NCI-H524 treated with DMSO at 0.1 percent for 48 hours (cell line): ENCODE measurements around the gene ARFGEF2.
A peak's percentile ranks its signal among the peaks of the same experiment; 100 is the strongest.

Source experiments
- DNase-seq: peaks from one replicate; lab custom pipeline; 2025; lab: John Stamatoyannopoulos, UW

The ARFGEF2 gene

DNA sequence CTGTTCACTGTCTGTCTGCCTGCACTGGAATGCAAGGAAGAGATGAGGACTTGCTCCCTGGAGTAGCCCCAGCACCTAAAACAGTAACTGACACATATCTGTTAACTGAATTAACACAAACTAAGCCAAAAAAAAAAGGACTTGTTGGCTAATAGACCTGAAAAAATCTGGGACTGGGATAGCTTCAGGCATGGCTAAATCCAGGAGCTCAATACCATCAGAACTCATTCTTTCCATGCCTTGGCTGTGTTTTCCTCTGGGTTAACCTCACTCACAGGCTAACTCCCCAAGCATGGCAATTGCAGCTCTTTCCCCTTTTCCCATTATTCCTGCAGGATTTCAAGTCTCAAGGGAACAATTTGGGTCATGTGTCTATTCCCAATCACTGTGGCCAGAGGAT lies 21.6 kb upstream of the ARFGEF2 start:
- no peak for DNase-seq

DNA sequence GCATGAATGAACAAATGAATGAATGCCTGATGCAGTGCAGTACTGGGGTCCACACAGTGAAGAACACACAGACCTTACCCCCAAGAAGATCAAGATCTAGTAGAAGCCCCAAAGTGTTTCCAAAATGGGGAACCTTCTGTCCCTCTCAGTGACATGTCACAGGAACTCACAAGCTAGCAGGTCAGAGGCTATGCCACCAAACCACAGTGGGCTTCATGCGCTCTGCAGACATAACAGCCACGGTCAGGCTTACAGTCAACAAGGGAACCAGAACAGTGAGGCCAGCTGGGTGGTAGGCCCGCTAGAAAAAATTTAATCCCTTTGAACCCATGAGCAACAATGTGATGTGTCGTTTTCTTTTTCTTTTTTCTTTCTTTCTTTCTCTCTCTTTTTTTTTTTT lies 20.2 kb upstream of the ARFGEF2 start:
- DNase-seq, result no peak

DNA sequence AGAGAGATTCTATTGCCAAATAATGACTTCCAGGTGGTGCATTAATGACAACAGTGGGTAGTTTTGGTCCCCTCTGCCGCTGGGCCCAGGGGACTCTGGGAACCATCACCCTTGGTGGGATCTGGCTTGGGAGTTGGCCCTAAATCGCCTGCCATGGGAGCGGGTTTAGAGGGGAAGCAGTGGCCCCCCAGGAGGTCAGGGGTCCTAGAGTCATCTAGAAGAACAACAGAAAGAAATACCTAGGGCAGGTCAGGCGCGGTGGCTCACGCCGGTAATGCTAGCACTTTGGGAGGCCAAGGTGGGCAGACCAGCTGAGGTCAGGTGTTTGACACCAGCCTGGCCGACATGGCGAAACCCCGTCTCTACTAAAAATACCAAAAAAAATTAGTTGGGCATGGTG lies 17.8 kb upstream of the ARFGEF2 start:
- no peak for DNase-seq

DNA sequence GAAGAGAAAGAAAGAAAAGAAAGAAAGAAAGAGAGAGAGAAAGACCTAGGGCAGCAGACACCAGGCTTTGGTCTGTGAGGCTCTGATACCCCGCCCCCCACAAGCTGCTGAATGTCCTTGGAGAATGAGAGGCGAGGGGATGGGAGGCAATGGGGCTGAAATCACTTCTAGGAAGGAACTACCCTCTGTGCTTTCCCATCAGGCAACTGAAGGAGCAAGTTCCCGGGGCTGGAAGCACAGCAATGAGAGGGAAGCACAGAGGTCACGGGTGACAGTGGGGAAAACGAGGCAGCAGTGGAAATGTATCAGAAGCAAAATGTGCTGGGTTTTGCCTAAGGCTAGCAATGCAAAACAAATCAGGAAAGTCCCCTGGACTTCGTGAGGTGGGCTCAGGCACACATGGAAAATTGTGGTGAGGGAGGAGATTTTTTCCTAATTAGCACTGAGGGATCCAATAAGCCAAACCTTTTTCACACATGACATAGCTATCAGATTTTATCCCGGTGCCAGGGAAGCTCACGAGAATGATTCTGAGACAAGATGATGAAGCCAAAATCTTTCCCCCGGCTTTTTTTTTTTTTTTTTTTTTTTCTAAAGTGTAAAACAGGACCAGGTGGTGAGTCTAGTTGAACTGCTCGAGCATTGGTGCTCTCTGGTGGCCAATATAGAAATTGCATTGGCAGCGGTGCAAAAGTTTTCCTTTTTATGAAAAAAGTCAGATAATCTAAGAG lies 16.8 kb upstream of the ARFGEF2 start:
- peak; percentile 24 for DNase-seq

DNA sequence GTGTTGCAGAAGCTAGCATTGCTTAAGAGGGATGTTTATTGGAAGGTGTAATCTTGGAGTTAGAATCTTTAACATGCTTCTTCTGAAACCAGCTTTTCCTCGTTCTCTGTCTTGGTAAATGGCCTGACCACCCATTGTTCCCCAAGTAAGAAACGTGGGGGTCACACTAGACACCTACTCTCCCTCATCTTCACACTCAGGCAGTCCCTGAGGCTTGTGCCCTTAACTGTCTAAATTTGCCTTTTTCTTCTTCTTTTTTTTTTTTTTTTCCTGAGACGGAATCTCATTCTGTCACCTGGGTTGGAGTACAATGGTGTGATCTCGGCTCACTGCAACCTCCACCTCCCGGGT lies 16.2 kb upstream of the ARFGEF2 start:
- no peak for DNase-seq

DNA sequence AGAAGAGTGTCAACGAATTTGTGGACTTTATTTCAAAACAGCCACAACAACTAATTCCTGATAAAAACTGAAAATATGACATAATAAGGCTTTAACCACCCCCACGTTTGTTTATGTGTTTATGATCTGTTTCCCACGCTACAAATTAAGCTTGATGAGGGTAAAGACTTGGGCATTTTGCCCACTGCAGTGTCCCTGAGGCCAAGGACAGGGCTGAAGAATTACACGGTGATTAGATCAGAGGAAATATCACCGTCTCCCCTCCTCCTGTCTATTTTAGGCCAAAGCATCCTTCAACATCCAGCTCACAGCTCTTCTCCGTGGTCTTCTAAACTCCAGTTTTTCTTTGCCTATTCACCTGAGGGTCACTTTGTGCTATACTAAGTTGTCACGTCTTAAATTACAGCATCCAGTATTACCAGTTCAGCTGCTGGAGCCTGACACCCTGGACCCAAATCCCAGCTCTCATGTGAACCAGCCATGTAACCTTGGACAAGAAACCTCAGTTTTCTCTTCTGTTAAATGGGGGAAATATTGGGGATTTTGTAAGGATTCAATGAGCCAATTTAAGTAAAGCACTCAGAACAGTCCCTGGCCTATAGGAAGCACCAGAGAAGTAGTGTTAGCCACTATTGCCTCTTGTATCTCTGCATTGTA lies 15.2 kb upstream of the ARFGEF2 start:
- no peak for DNase-seq

DNA sequence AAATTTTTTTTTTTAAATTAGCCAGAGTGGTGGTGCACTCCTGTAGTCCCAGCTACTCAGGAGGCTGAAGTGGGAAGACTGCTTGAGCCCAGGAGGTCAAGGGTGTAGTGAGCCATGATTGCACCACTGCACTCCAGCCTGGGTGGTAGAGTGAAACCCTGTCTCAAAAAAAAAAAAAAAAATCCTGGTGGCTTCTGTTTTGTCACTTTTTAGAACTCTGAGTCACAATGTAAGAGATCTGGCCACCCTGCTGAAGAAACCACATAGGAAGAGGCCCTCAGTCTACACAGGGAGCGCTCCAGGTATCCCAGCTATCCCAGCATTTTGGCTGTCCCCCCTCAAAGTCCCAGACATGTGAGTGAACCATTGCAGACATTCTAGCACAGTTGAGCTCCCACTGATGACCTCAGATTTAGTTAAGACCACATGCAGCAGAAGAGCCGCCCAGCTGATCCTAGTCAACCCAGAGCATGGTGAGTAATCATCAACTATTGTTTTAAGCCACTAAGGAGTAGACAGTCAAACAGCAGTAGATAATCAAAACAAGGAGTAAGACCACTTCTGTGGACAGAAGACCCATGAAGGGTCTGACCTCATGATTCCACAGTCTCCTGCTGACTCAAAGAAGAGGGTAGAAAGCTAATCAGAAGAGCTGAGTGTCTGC lies 12.7 kb upstream of the ARFGEF2 start:
- no peak for DNase-seq

DNA sequence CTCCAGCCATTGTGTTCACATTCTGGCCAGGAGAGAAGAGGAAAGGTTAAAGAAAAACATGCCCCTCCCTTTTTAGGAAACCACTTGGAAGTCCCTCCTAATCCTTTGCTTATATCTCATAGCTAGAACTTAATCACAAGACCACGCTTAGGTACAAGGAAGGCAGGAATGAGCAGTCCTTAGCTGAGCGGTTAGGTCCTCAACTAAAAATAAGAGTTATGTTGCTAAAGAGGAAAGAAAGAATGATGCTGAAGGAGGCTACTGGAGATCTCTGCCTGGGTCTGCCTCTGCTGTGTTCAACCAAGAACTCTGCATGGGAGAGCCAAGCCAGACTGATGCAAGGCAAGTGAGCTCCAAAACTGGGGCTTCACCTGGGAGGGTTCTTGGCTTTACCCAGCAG lies 11.6 kb upstream of the ARFGEF2 start:
- no peak for DNase-seq

DNA sequence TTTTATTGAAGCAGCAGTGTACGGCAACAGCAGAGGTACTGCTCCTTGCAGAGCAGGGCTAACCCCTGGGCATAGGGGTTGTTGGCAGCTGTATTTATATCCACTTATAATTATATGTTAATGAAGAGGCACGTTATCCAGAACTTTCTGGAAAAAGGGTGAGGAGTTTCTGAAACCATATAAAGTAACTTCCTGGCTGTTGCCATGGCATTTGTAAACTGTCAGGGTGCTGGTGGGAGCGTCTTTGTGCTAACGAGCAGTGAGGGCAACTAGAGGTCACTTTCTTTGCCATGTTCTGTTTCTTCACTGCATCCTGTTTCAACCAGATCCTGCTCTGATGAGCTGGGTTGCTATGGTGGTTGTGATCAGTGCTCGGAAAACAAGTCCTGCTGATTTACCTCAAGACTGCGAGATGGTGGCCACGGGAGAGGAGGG lies 11.1 kb upstream of the ARFGEF2 start:
- DNase-seq, result no peak

DNA sequence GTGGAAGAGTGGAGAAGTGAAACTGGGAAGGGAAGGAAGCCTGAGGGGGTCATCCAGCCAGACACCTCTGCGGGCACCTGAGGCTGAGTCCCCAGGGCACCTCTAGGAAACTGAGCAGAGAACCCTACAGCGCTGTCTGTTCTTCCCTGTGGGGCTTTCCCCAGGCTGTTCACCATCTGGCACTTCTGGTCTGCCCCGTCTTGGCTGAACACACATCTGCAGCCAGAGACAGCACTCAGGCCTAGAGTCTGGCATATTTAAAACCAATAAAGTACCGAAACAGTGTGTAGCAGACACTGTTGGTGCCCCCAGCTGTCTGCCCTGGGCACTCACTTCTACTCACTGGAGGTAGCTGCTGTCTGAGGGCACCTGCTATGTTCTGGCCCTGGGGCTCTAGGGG lies 9.4 kb upstream of the ARFGEF2 start:
- peak; percentile 98 for DNase-seq

DNA sequence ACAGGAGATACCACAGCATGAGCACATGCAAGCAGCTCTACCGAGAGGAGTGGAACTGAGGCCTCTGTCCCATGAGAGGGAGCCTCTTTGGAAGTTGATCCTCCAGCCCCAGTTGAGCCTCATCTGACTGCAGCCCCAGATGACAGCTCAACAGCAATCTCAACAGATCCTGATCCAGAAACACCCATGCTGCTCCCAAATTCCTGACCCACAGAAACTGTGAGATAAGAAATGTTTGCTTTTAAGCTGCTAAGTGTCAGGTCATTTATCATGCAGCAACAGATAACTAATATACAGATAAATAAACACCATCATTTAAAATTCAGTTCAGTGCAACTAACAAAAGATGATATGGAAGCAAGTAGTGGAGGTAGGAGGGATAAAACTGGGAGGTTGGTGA lies 4.8 kb upstream of the ARFGEF2 start:
- DNase-seq, result no peak

DNA sequence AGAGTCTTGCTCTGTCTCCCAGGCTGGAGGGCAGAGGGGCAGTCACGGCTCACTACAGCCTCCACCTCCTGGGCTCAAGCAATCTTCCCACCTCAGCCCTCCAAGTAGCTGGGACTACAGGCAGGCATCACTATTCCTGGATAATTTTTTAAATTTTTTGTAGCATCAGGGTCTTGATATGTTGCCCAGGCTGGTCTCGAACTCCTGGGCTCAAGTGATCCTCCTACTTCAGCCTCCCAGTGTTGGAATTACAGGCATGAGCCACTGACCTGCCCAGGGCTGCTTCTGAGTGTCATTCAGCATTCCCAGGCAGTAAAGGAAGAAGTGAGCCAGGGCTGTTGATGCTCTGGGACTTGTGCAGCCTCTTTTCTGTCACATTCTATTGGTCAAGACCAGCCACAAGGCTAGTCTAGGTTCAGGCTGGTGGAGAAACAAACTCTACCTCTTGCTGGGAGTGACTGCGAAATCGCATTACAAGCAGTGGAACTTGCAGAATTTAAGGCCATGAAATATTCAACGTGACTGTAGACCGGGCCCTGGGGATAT lies 2.1 kb upstream of the ARFGEF2 start:
- no peak for DNase-seq

DNA sequence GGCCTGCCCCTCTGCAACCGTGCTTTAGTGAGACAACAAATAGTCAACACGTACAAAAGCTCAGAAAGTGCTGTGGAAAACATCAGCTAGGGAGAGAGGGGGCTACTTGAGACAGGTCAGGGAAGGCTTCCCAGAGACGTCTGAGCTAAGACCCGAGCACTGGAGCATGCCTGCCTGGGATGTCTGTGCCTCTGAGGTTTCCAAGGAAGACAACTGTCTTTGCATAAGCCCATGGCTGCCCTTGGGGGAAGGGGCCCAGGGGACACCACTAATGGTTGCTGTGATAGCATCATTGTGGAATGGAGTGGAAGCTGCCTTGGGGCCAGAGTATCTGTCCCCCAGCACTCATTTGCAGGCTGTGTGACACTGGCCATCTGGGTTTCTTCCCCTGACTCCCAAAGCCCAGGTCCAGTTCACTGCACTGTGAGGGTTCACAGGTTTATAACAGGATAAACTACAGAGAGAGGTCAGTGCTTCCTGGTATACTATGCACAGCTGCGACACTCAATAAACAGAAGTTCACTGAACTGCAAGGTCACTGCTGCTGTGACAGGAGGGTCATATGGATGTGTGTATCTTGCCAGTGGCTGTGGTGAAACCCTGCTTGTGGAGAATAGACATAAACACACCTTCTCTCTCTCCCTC lies 1.5 kb upstream of the ARFGEF2 start:
- no peak for DNase-seq

DNA sequence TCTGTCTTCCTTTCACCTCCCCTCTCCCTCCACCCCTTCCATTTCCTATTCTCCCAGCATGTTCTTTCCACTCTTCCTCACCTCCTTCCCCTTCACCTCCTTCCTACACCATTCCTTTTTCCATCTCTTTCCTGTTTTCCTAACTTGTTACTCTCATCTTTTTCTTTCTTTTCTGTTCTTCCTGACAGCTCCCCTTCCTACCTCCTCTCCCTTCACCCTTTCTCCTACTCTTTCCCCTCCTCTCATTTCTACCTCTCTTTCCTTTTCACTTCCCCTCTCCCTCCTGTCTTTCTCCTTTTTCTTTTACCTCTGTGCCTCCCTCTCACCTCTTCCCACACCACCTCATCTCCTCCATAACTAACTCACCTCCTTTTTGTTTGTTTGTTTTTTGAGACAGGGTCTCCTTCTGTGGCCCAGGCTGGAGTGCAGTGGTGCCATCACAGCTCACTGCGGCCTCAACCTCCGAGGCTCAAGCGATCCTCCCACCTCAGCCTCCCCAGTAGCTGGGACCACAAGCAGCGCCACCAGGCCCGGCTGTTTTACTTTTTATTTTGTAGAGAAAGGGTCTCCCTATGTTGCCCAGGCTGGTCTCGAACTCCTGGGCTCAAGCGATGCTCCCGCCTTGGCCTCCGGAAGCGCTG lies 864 bp upstream of the ARFGEF2 start:
- DNase-seq, result no peak

DNA sequence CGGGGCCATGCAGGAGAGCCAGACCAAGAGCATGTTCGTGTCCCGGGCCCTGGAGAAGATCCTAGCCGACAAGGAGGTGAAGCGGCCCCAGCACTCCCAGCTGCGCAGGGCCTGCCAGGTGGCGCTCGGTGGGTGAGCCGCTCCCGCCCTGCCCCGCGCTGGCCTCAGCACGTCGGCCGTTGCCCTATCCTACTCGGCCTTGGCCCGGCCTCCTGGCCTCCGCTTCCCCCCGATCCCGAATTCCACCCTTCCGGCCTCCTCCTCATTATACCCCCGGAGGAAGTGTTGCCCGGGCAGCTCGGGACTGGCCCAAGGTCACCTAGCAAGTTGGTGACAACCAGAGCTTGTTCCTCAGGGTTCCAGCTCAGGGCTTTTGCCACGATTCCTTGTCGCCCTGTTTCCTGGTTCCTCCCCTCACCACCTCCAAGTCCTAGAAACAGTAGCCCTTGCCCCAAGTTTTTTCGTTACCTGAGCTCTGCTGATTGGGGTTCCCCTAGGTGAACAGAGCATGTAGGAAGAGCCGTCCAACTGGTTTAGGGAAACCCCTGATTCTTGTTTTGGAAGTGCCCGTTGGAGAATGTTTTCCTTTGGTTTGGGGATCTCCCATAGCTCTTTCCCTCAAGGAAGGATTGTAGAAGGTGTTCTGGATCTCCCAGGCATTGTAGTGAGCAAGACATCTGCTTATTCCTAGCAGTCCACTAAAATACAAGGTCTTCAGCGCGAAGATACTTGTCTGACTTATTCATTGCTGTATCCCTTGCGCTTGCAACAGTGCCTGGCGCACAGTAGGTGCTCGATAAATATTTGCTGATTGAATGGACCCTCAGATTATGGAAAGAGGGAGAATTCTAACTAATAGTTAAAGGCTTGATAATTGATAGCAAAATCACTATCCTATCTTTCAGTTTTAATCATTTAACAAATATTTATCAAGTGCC lies 641 bp downstream of the ARFGEF2 start:
- no peak for DNase-seq

DNA sequence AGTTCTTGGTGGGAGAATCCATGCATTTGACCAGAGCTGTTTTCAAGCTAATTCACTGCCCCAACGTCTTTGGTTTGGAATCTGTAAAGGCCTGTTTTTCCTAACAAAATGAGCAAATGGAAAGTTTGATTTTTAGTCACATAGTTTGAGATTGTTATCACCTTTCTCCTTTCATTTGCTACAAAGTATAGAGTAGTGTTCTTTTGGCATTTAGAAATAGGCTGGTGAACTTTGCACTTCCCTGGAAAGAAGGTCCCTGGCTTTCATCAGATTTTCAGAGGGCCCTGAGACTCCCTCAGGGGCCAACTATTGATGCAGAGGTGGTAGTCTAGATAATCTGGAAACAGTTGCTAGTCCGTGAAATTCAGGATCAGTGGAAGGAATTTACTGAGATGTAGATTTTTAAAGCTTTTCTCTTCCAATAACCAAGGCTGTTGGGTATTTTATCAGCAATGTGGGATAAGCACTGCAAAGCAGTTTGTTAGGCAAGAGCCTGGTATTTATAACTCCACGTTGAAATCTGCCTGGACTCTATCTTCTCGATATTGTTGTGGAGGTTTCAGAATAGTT lies 1.7 kb downstream of the ARFGEF2 start:
- no peak for DNase-seq

DNA sequence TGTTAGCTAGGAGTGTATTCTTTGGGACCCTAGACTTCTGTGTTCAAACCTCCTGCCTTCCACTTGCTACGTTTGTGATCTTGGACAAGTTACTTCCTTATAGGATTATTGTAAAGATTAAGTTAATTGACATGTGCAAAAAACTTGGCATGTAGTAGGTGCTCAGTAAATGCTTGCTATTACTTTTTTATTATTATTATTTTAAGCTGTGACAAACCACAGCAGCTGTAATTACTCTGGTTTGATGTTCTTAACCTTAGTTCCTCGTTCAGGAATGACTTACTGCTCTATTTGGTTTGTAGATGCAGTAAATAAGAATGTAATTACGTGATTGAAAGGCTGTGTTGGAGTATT lies 3.2 kb downstream of the ARFGEF2 start:
- no peak for DNase-seq

DNA sequence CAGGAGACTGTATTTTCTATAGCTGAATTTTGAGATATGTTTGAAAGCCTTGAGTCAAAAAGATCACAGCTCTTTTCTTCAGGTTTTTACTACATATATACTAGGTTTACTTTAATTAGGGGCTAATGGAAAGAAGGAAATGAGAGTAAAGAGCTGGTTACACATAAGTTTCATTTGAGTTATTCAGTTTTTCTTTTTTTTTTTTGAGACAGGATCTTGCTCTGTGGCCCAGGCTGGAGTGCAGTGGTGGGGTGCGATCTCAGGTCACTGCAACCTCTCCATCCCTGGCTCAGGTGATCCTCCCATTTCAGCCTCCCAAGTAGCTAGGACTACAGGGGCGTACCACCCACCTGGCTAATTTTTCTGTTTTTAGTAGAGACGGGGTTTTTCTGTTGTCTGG lies 4.8 kb downstream of the ARFGEF2 start:
- DNase-seq, result no peak

DNA sequence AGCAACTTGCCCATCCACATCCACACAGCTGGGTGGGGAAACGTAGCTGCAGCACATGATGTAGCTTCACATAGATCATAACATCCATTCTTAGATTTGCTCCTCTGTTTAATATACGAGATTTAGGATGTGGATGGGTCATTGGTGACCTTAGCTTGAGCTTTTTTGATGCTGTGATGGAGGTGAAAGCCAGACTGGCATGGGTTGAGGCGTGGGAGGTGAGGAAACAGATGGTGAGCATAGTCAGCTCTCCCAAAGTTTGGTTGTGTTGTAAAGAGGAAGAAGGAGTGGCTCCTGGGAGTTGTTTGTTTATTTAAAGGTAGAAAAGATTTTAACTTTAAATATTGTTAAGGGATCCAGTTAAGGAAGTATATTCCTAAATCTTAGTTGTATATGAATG lies 5.3 kb downstream of the ARFGEF2 start:
- no peak for DNase-seq

DNA sequence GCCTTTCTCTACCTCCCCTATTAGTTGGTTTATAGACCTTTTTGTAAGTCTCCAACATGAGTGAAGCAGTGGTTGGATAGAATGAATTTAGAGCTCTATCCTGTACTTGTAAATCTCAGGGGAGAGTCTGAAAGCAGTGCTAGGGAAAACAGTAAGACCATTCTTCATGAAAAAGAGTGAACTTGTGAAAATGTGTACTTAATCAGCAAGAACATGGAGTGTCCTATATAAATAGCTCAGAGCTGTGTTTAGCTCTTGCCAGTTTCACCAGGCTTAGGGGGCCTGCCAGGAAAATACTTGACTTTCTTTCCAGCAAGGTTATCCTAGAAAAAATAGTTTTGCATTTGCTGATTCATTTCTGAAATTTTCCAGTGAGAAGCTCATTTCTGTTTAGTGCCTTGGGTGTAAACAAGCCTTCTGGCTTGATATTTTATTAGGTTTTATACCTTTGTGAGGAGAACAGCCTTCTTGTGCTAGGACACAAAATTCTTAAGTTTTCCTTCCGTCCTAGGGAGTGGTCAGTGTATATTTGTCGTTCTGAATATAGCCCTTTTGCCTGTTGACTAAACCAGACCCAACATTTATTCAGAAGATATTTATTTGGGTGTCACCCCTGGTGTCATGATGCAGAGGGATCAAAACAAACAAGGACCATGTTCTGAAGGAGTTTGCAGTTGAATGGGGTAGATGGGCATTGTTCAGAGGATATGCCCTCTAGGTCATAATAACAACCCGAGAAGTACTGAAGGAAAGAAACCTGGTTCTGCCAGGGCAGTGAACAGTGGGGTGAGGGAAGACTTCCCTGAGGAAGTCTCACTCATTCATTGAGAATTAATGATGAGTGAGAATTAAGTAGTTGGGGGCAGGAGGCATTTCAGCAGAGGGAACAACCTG lies 7.6 kb downstream of the ARFGEF2 start:
- DNase-seq, result no peak
